GM23338 (cell line): ENCODE results near the gene HDAC5. TPM values are rescaled to one million over a fixed set of nuclear protein-coding genes. Genes with fewer than 3 reads are reported as not detected.
"Not testable (repeated sequence)": the region's sequence is repeated elsewhere in the genome, so short reads cannot be mapped to it uniquely, and the experiment has no call there.

Experiments
- ATAC-seq: fragments of 200-7000 bp; cut with Tn5 transposase; 3 replicates; pipeline ENCODE4 v1.9.1; 2020
- DNase-seq: peaks from one replicate; pipeline ENCODE4 v3.0.0-alpha.2; 2015; ENCODE audit warnings: low spot score
- H2AFZ ChIP-seq: fragments of 200-600 bp; sonication (generic); 2 replicates; pipeline ENCODE4 v1.8.0; 2016; ENCODE audit warnings: antibody characterized with exemption, mild to moderate bottlenecking, moderate library complexity
- H3F3A ChIP-seq: fragments of 200-600 bp; sonication (generic); replicated peaks from 2 replicates; pipeline ENCODE4 v1.8.0; 2017; ENCODE audit warnings: antibody characterized with exemption, mixed run types, low read depth
- H3K27ac ChIP-seq: fragments of 200-600 bp; sonication (generic); 2 replicates; pipeline ENCODE4 v1.6.1; 2016; ENCODE audit warnings: low read depth
- H3K27me3 ChIP-seq: fragments of 200-600 bp; sonication (generic); 2 replicates; pipeline ENCODE4 v1.8.0; 2016; ENCODE audit warnings: mild to moderate bottlenecking, mixed run types, moderate library complexity; ENCODE audit not compliant: insufficient read depth
- H3K36me3 ChIP-seq: fragments of 200-600 bp; sonication (generic); 2 replicates; pipeline ENCODE4 v1.8.0; 2016; ENCODE audit warnings: mild to moderate bottlenecking; ENCODE audit not compliant: insufficient read depth
- H3K4me1 ChIP-seq: fragments of 200-600 bp; sonication (generic); 2 replicates; pipeline ENCODE4 v1.8.0; 2016; ENCODE audit warnings: mild to moderate bottlenecking, moderate library complexity; ENCODE audit not compliant: insufficient read depth
- H3K4me2 ChIP-seq: fragments of 200-600 bp; sonication (generic); 2 replicates; pipeline ENCODE4 v1.7.1; 2017; ENCODE audit warnings: mixed run types
- H3K4me3 ChIP-seq: fragments of 200-600 bp; sonication (generic); 2 replicates; pipeline ENCODE4 v1.6.1; 2016; ENCODE audit warnings: mixed run types
- H3K79me2 ChIP-seq: fragments of 200-600 bp; sonication (generic); replicated peaks from 2 replicates; pipeline ENCODE4 v1.8.0; 2017; ENCODE audit warnings: mild to moderate bottlenecking; ENCODE audit not compliant: insufficient read depth
- H3K9me2 ChIP-seq: fragments of 200-600 bp; sonication (generic); 2 replicates; pipeline ENCODE4 v1.8.0; 2017; ENCODE audit not compliant: insufficient read depth
- H4K20me1 ChIP-seq: fragments of 200-600 bp; sonication (generic); replicated peaks from 2 replicates; pipeline ENCODE4 v1.8.0; 2017; ENCODE audit warnings: mild to moderate bottlenecking; ENCODE audit not compliant: insufficient read depth
- H3K27ac Mint-ChIP-seq: 2 replicates; pipeline ENCODE4 v1.8.0; 2020; ENCODE audit warnings: inconsistent platforms, mild to moderate bottlenecking, moderate library complexity, mixed read lengths
- H3K27me3 Mint-ChIP-seq: 3 replicates; pipeline ENCODE4 v1.8.0; 2022; ENCODE audit warnings: low read depth, mild to moderate bottlenecking, moderate library complexity, mixed read lengths, inconsistent platforms; ENCODE audit not compliant: insufficient read depth, poor library complexity
- H3K36me3 Mint-ChIP-seq: 3 replicates; pipeline ENCODE4 v1.8.0; 2021; ENCODE audit warnings: low read depth, mild to moderate bottlenecking, inconsistent platforms, moderate library complexity, mixed read lengths
- H3K4me1 Mint-ChIP-seq: 3 replicates; pipeline ENCODE4 v1.8.0; 2020; ENCODE audit warnings: mild to moderate bottlenecking, inconsistent platforms, mixed read lengths
- H3K4me3 Mint-ChIP-seq: 3 replicates; pipeline ENCODE4 v1.8.0; 2021; ENCODE audit warnings: moderate library complexity, mild to moderate bottlenecking, inconsistent platforms, mixed read lengths
- H3K9me3 Mint-ChIP-seq: 3 replicates; pipeline ENCODE4 v1.8.0; 2020; ENCODE audit warnings: moderate library complexity, mild to moderate bottlenecking, inconsistent platforms, mixed read lengths
- CREB1 ChIP-seq: fragments of 250-450 bp; sonication (Bioruptor Pico); IDR thresholded peaks from 2 replicates; pipeline ENCODE4 v1.5.0; 2020; ENCODE audit warnings: low read depth, mild to moderate bottlenecking, moderate library complexity
- ETS1 ChIP-seq: IDR thresholded peaks from 2 replicates; pipeline ENCODE4 v1.6.1; 2016; ENCODE audit warnings: antibody characterized with exemption
- EZH2 ChIP-seq: fragments of 200-600 bp; sonication (generic); IDR thresholded peaks from one replicate; pipeline ENCODE4 v1.8.0; 2017; ENCODE audit warnings: antibody characterized with exemption, mild to moderate bottlenecking, low read depth; ENCODE audit not compliant: unreplicated experiment
- EZH2phosphoT487 ChIP-seq: fragments of 200-600 bp; sonication (generic); IDR thresholded peaks from one replicate; pipeline ENCODE4 v1.8.1; 2018; ENCODE audit warnings: antibody characterized with exemption; ENCODE audit not compliant: unreplicated experiment
- JUNB ChIP-seq: IDR thresholded peaks from one replicate; pipeline ENCODE4 v1.6.1; 2016; ENCODE audit warnings: antibody characterized with exemption; ENCODE audit not compliant: unreplicated experiment
- REST ChIP-seq: IDR thresholded peaks from one replicate; pipeline ENCODE4 v1.6.1; 2018; ENCODE audit warnings: antibody characterized with exemption; ENCODE audit not compliant: unreplicated experiment
- polyA plus RNA-seq: library from polyadenylated mRNA; unstranded; fragments of >200 nt; fragmentation: Nextera tagmentation; extraction: Ambion mirVana; gene quantifications from 2 replicates; pipeline ENCODE4 v1.2.1, GENCODE V29; 2016
- total RNA-seq: library from RNA; depleted of rRNA; stranded (reverse); fragments of >200 nt; shearing (Covaris generic); gene quantifications from 2 replicates; pipeline ENCODE4 v1.2.3, GENCODE V29; 2014

The HDAC5 gene
- total and polyA plus RNA-seq, 2 experiments from 2014 or later, result 16.9 to 71.1 TPM

GRCh38 chr17:44034688-44035087 is 88.8 kb downstream of the HDAC5 start:
- not testable (repeated sequence) for H3K27ac ChIP-seq, H3K27me3 Mint-ChIP-seq, H3K4me1 ChIP-seq, H3K9me3 Mint-ChIP-seq, H3K4me3 ChIP-seq, DNase-seq, H3K4me2 ChIP-seq, ATAC-seq, H3K4me3 Mint-ChIP-seq, H3K27me3 ChIP-seq, H3K9me2 ChIP-seq, H3K27ac Mint-ChIP-seq, H3K4me1 Mint-ChIP-seq, H2AFZ ChIP-seq
- peaks cover 39% of the 10 kb centered on the region for H3K36me3 ChIP-seq
- H3F3A ChIP-seq, result peaks cover 16% of the 10 kb centered on the region
- H3K79me2 ChIP-seq, result peaks cover 18% of the 10 kb centered on the region
- H3K36me3 Mint-ChIP-seq, result peaks cover 65% of the 10 kb centered on the region
- peaks cover 32% of the 10 kb centered on the region for H4K20me1 ChIP-seq

GRCh38 chr17:44033861-44034408 is 89.5 kb downstream of the HDAC5 start:
- TF ChIP-seq REST, result no peak
- no peak for TF ChIP-seq JUNB
- no peak for TF ChIP-seq CREB1
- H3K36me3 Mint-ChIP-seq, result peaks cover 68% of the 10 kb centered on the region
- Histone ChIP-seq H3K36me3 (peaks cover 36% of the 10 kb centered on the region), H3K27ac (no peak overlapping the region), H3K4me2 (no peak overlapping the region), H3F3A (peaks cover 16% of the 10 kb centered on the region), H3K79me2 (peaks cover 14% of the 10 kb centered on the region), H4K20me1 (peaks cover 26% of the 10 kb centered on the region), H3K9me2 (no peaks in the 10 kb centered on the region), H3K27me3 (no peaks in the 10 kb centered on the region), H3K4me3 (no peak overlapping the region), H3K4me1 (no peaks in the 10 kb centered on the region), H2AFZ (no peak overlapping the region)
- H3K4me1 Mint-ChIP-seq, result no peaks in the 10 kb centered on the region
- H3K27me3 Mint-ChIP-seq, result peaks cover 2% of the 10 kb centered on the region
- ATAC-seq, result no peak
- no peak overlapping the region for H3K27ac Mint-ChIP-seq
- H3K4me3 Mint-ChIP-seq, result no peak overlapping the region
- DNase-seq, result no peak
- no peaks in the 10 kb centered on the region for H3K9me3 Mint-ChIP-seq

- Mint-ChIP-seq H3K27me3 (peaks cover 2% of the 10 kb centered on the region), H3K27ac (no peak overlapping the region)
- no peak for ATAC-seq
Measured at GRCh38 chr17:44030482-44030881, 93.0 kb downstream of the HDAC5 start.

More at GRCh38 chr17:44030482-44030881, 93.0 kb downstream of the HDAC5 start:
- H3K79me2 ChIP-seq, result 0 out of 2 replicates have a peak, but pooled peaks cover 2% of the 10 kb centered on the region
- no peak for TF ChIP-seq CREB1
- TF ChIP-seq ETS1, result no peak
- no peak for TF ChIP-seq EZH2
- TF ChIP-seq EZH2phosphoT487, result no peak
- H3K36me3 ChIP-seq, result peaks cover 10% of the 10 kb centered on the region
- peaks cover 16% of the 10 kb centered on the region for H3F3A ChIP-seq
- Mint-ChIP-seq H3K9me3 (no peaks in the 10 kb centered on the region), H3K36me3 (peaks cover 43% of the 10 kb centered on the region), H3K4me1 (no peaks in the 10 kb centered on the region), H3K4me3 (no peak overlapping the region)
- no peak overlapping the region for H2AFZ ChIP-seq
- no peak overlapping the region for H3K4me2 ChIP-seq
- no peak overlapping the region for H3K27ac ChIP-seq
- no peak overlapping the region for H3K4me3 ChIP-seq
- no peak for DNase-seq
- peaks cover 22% of the 10 kb centered on the region for H4K20me1 ChIP-seq
- no peaks in the 10 kb centered on the region for H3K9me2 ChIP-seq
- no peaks in the 10 kb centered on the region for H3K4me1 ChIP-seq
- no peaks in the 10 kb centered on the region for H3K27me3 ChIP-seq
